ENCODE data around the gene PCDHGA3. TPM values are rescaled to one million over a fixed set of nuclear protein-coding genes. Genes with fewer than 3 reads are reported as not detected.
A peak's percentile ranks its signal among the peaks of the same experiment; 100 is the strongest.

PCDHGA3 gene
- total RNA-seq, 1 donor from 2014 or later, result 1.7 TPM

- DNase-seq (no peak), ATAC-seq (no peak)
- no peaks in the 10 kb centered on the region for H3K27me3 ChIP-seq
- no peak for TF ChIP-seq CTCF (IDR thresholded peaks at IDR 0.05)
- no peak overlapping the region for H3K27ac ChIP-seq
- H3K36me3 ChIP-seq, result no peaks in the 10 kb centered on the region
- no peaks in the 10 kb centered on the region for H3K4me1 ChIP-seq
- H3K9me3 ChIP-seq, result peaks cover 61% of the 10 kb centered on the region
- H3K4me3 ChIP-seq, result peak overlapping the region; percentile 79
- intact Hi-C loops (cut with DNase I), result no loop called here
Measured at GRCh38 chr5:141319202-141319601, 24.4 kb upstream of the PCDHGA3 start.

DNA sequence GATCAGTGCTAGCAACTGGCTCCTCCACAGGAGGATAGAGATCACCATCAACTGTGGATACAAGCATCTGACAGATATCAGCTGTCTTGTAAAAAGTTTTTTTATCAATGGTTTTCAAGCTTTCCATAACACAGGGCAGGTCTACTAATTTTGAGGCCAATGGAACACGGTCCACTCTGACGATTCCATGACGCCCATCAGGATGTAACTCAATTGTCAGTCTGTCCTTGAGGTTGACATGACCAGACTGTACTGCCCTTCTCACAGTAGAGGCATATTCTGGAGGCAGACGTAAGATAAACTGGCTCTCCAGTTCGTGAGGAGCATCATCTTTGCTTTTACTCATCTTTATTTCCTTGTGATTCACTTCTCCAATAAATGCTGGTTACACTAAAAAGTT lies 23.9 kb upstream of the PCDHGA3 start:
- no peak overlapping the region for H3K27ac ChIP-seq
- intact Hi-C loops (cut with DNase I), result no loop called here
- no peak for DNase-seq

DNA sequence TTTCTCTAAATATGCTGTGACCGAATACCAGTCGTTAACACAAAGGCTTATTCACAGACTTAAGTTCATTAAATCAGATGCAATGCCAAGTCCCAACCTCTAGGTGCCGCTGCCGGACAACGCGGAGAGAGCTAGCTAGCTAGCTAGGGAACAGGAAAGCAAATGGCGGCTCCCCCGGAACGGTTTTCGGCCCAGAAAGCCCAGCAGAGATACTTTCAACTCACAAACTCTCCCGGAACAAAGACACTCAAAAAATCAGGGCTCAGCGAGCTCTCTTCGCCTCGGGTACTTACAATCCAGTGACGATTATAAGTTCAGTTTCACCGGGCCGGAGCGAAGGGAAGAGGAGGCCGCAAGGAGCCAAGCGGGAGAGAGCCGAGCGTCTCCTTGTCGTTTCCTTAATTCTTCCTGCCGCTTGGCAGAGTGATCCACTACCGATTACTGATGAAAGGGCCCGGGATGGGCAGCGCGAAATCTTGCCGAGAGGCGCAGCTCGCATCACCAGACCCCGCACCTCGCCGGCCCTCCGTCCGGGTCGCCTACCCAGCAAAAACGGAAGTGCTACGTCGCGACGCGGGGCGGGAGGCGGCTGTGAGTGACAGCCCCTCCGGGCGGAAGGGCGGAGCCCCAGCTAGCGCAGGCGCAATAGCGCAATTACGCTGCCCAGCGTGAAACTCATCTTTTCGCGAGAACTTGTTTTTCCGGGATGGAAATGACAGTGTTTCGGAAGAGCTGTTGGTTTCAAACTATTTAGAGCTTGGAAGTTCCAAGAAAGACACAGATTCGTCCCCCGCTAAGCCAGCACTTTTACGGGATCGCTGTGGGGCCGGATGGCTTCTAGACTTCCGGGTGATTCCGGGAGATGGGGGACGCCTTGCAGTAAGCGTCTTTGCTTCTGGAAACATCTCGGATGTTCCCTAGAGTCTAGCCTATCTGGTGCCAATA lies 23.1 kb upstream of the PCDHGA3 start, which contains the start of gene TAF7:
Gene TAF7, minus strand, starts transcription at position 560 of the 945 bp plus-strand sequence. CDS start 740 bp downstream, outside the sequence.
- DNase-seq (peak; percentile 97), ATAC-seq (peak; percentile 99)
- Histone ChIP-seq H3K4me1 (no peaks in the 10 kb centered on the region), H3K27me3 (no peaks in the 10 kb centered on the region), H3K27ac (peak within 1 kb of the TSS; percentile 96), H3K4me3 (peak within 1 kb of the TSS; percentile 79), H3K9me3 (peaks cover 48% of the 10 kb centered on the region), H3K36me3 (no peaks in the 10 kb centered on the region)
- peak; percentile 80 for TF ChIP-seq CTCF (IDR thresholded peaks at IDR 0.05)
- intact Hi-C loops (cut with DNase I), result no loop called here

More for the DNA sequence above, 23.9 kb upstream of the PCDHGA3 start:
- no peaks in the 10 kb centered on the region for H3K36me3 ChIP-seq
- no peaks in the 10 kb centered on the region for H3K4me1 ChIP-seq
- H3K4me3 ChIP-seq, result peak overlapping the region; percentile 79
- H3K27me3 ChIP-seq, result no peaks in the 10 kb centered on the region
- H3K9me3 ChIP-seq, result peaks cover 56% of the 10 kb centered on the region
- ATAC-seq, result no peak
- TF ChIP-seq CTCF (IDR thresholded peaks at IDR 0.05), result no peak

GRCh38 chr5:141322261-141322660 lies 21.4 kb upstream of the PCDHGA3 start:
- intact Hi-C loops (cut with DNase I), result no loop called here
- TF ChIP-seq CTCF (IDR thresholded peaks at IDR 0.05), result no peak
- Histone ChIP-seq H3K4me3 (no peak overlapping the region), H3K36me3 (no peaks in the 10 kb centered on the region), H3K27ac (no peak overlapping the region), H3K9me3 (peaks cover 30% of the 10 kb centered on the region), H3K4me1 (no peaks in the 10 kb centered on the region), H3K27me3 (no peaks in the 10 kb centered on the region)
- DNase-seq, result no peak
- ATAC-seq, result no peak

DNA sequence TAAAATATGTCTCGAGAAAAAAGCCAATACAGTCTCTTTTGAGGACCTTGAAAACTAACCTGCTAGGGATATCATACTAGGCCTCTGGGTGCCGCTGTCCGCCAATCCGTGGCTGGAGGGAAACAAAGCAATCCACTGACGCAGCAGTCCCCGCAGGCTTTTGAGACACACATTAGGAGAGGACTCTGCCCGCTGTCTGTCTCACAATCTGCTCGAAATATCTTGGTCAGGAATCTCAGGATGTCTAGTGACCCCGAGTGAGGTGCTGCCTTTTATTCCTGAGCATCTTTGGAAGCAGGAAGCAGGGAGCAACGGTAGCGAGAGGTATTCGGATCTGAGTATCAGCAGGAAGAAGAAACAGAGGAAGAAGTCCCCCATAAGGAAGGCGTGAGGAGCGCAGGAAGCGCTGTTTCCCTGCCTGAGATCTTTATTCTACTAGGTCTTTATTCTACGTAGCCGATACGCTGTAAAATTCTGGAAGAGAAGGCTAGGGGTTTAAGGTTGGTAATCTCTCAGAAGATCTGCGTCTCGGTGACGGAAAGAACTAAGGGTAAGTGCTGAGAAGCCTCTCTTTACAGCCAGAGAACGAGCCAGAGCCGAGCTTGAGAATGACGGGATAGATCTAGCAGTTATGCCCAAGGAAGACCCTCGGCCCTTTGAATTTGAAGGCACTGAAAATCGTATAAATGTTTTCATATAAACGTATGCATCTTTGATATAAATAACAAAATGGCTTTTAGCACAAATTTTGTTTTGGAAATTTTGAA lies 17.4 kb upstream of the PCDHGA3 start:
- ATAC-seq (peak; percentile 90), DNase-seq (peak; percentile 73)
- Histone ChIP-seq H3K27ac (no peak overlapping the region), H3K9me3 (peaks cover 2% of the 10 kb centered on the region), H3K36me3 (no peaks in the 10 kb centered on the region), H3K4me3 (peak overlapping the region; percentile 43), H3K27me3 (peaks cover 3% of the 10 kb centered on the region), H3K4me1 (no peaks in the 10 kb centered on the region)
- TF ChIP-seq CTCF (IDR thresholded peaks at IDR 0.05), result peak; percentile 47
- intact Hi-C loops (cut with DNase I), result no loop called here
